Activated CD8-positive, alpha-beta memory T cell treated with anti-CD3 and anti-CD28 coated beads for 4 hours (primary cell): ENCODE measurements around the gene P3H1.
"Not testable (repeated sequence)": the region's sequence is repeated elsewhere in the genome, so short reads cannot be mapped to it uniquely, and the experiment has no call there.

Experiments
- DNase-seq, 2 donors: peaks; one replicate each; pipeline ENCODE4 v3.0.0-alpha.2; 2020; ENCODE audit warnings: low read depth in 2 of 2

The P3H1 gene

GRCh38 chr1:42730988-42731387, 35.8 kb downstream of the P3H1 start:
- DNase-seq: peak; percentile 13

- no peak for DNase-seq
Measured at GRCh38 chr1:42730002-42730401, 36.8 kb downstream of the P3H1 start.

- not testable (repeated sequence) for DNase-seq
Measured at GRCh38 chr1:42725820-42726219, 41.0 kb downstream of the P3H1 start.

GRCh38 chr1:42723511-42723910, 43.3 kb downstream of the P3H1 start:
- DNase-seq: no peak

- DNase-seq: not testable (repeated sequence)
Measured at GRCh38 chr1:42722403-42722802, 44.4 kb downstream of the P3H1 start.

- DNase-seq: no peak
Measured at GRCh38 chr1:42721926-42722325, 44.9 kb downstream of the P3H1 start.

GRCh38 chr1:42720868-42721267, 46.0 kb downstream of the P3H1 start:
- no peak for DNase-seq

- not testable (repeated sequence) for DNase-seq
Measured at GRCh38 chr1:42714441-42714840, 52.4 kb downstream of the P3H1 start.

- no peak for DNase-seq
Measured at GRCh38 chr1:42713293-42713692, 53.5 kb downstream of the P3H1 start.

GRCh38 chr1:42712808-42713207, 54.0 kb downstream of the P3H1 start:
- not testable (repeated sequence) for DNase-seq

- DNase-seq: no peak
Measured at GRCh38 chr1:42703888-42704464, 62.9 kb downstream of the P3H1 start.

GRCh38 chr1:42700006-42700405, 66.8 kb downstream of the P3H1 start:
- DNase-seq: no peak

- DNase-seq: no peak
Measured at GRCh38 chr1:42698081-42698813, 68.6 kb downstream of the P3H1 start.
